NCI-H446 (cell line): ENCODE measurements around the gene CORO6.

Source experiments
- DNase-seq, 2 experiments: peaks; one replicate each; lab custom pipeline; 2025; lab: John Stamatoyannopoulos, UW

Gene CORO6

GRCh38 chr17:29630630-29631193 is 8.0 kb upstream of the CORO6 start:
- DNase-seq, result no peak

GRCh38 chr17:29629839-29630238 is 7.1 kb upstream of the CORO6 start:
- peak in 1 of 2 experiments; percentile 34 for DNase-seq

GRCh38 chr17:29628644-29629043 is 5.9 kb upstream of the CORO6 start:
- DNase-seq, result no peak

GRCh38 chr17:29627951-29628350 is 5.2 kb upstream of the CORO6 start:
- DNase-seq, result no peak

- peak in 1 of 2 experiments; percentile 36 for DNase-seq
Measured at GRCh38 chr17:29625037-29625750, 2.5 kb upstream of the CORO6 start.

GRCh38 chr17:29624586-29624985 is 1.9 kb upstream of the CORO6 start:
- no peak for DNase-seq

GRCh38 chr17:29623283-29623647 is 553 bp upstream of the CORO6 start:
- no peak for DNase-seq

- no peak for DNase-seq
Measured at GRCh38 chr17:29621751-29622194, 939 bp downstream of the CORO6 start.

- no peak for DNase-seq
Measured at GRCh38 chr17:29620779-29621500, 1.8 kb downstream of the CORO6 start.

GRCh38 chr17:29620271-29620670 is 2.4 kb downstream of the CORO6 start:
- DNase-seq, result no peak

GRCh38 chr17:29619251-29619650 is 3.5 kb downstream of the CORO6 start:
- peak in 1 of 2 experiments; percentile 18 for DNase-seq

- DNase-seq, result no peak
Measured at GRCh38 chr17:29618272-29619065, 4.2 kb downstream of the CORO6 start.

GRCh38 chr17:29617481-29618271 is 5.0 kb downstream of the CORO6 start:
- no peak for DNase-seq

GRCh38 chr17:29617125-29617480 is 5.6 kb downstream of the CORO6 start:
- no peak for DNase-seq

GRCh38 chr17:29616300-29617048 is 6.2 kb downstream of the CORO6 start:
- DNase-seq, result no peak

- no peak for DNase-seq
Measured at GRCh38 chr17:29615492-29616299, 7.0 kb downstream of the CORO6 start.

GRCh38 chr17:29615048-29615385 is 7.7 kb downstream of the CORO6 start:
- no peak for DNase-seq

GRCh38 chr17:29614349-29615047 is 8.2 kb downstream of the CORO6 start:
- no peak for DNase-seq

- no peak for DNase-seq
Measured at GRCh38 chr17:29613856-29614255, 8.9 kb downstream of the CORO6 start.
